Kidney (tissue), 14 donors: ENCODE results near the gene GLCCI1. TPM values are rescaled to one million over a fixed set of nuclear protein-coding genes. Genes with fewer than 3 reads are reported as not detected.

ENCODE experiments used
- DNase-seq, 5 donors: peaks; one replicate each; pipeline ENCODE4 v3.0.0-alpha.2; 2013 to 2020
- FAIRE-seq: peaks from 2 replicates; lab custom pipeline; 2012; peaks lifted over from hg19 to GRCh38; lab: Jason Lieb, UNC
- H3K27ac ChIP-seq, 2 donors: one replicate each; pipeline ENCODE4 v1.7.0; 2013; ENCODE audit warnings: low read depth in 2 of 2, low read length in 2 of 2, inconsistent platforms in 1 of 2
- H3K27me3 ChIP-seq: one replicate; pipeline ENCODE4 v1.7.1; 2013; ENCODE audit warnings: low read length, inconsistent platforms; ENCODE audit not compliant: control insufficient read depth, insufficient read depth
- H3K36me3 ChIP-seq, 3 donors: one replicate each; pipeline versions ENCODE4 v1.7.0 to v1.7.1; 2013; ENCODE audit warnings: low read length in 3 of 3, control low read depth in 1 of 3, inconsistent platforms in 1 of 3; ENCODE audit not compliant: insufficient read depth in 3 of 3, control insufficient read depth in 2 of 3
- H3K4me1 ChIP-seq, 3 donors: one replicate each; pipeline versions ENCODE4 v1.7.0 to v1.7.1; 2013; ENCODE audit warnings: low read length in 3 of 3, inconsistent platforms in 1 of 3, low read depth in 1 of 3; ENCODE audit not compliant: control insufficient read depth in 2 of 3, insufficient read depth in 2 of 3
- H3K4me3 ChIP-seq, 3 donors: one replicate each; pipeline versions ENCODE4 v1.7.0 to v1.8.1; 2013; ENCODE audit warnings: low read length in 3 of 3, control low read depth in 1 of 3, inconsistent platforms in 1 of 3
- H3K9ac ChIP-seq, 3 donors: one replicate each; pipeline versions ENCODE4 v1.7.0 to v1.7.1; 2013; ENCODE audit warnings: low read length in 3 of 3, control low read depth in 1 of 3, inconsistent platforms in 1 of 3
- H3K9me3 ChIP-seq, 3 donors: one replicate each; pipeline versions ENCODE4 v1.7.0 to v1.7.1; 2013; ENCODE audit warnings: low read length in 3 of 3, control low read depth in 1 of 3, inconsistent platforms in 1 of 3; ENCODE audit not compliant: control insufficient read depth in 2 of 3, insufficient read depth in 1 of 3
- CTCF ChIP-seq: IDR thresholded peaks from 3 replicates; pipeline ENCODE4 v1.5.1; 2012; ENCODE audit warnings: mild to moderate bottlenecking, moderate library complexity, borderline replicate concordance; ENCODE audit not compliant: insufficient read depth; ENCODE audit errors: extremely low read depth
- intact Hi-C: fragments of 100-400 bp; cut with DNase I; formaldehyde crosslinking; loops from one replicate; pipeline ENCODE4 v1.11.1; 2022
- polyA plus RNA-seq: library from polyadenylated mRNA; stranded (reverse); fragments of 350-450 nt; fragmentation: Illumina TruSeq; extraction: RNeasy Lipid Tissue Mini Kit (QIAGEN cat#74804); gene quantifications from one replicate; pipeline ENCODE4 v1.2.3, GENCODE V29; 2014; ENCODE audit warnings: low read depth, low replicate concordance; ENCODE audit not compliant: insufficient read depth
- total RNA-seq: library from RNA; stranded (reverse); fragmentation: NEBNext Ultra II Directional; extraction: Animal tissue kit (Norgen Biotek cat#: 25700); gene quantifications from one replicate; pipeline ENCODE4 v1.2.1, GENCODE V29; 2021
- donor health status: control.
- donor health status: control.
- donor health status: control.
- donor health status: control.
- donor health status: control.
- donor health status: DM: yes; HTN: yes; CAD: no.
- donor health status: Normal renal cell carcinoma (clear cell type).

The GLCCI1 gene
- total and polyA plus RNA-seq, 2 donors from 2014 or later: 3.0 to 25.2 TPM

GRCh38 chr7:8114175-8114574, 145.6 kb downstream of the GLCCI1 start:
- Histone ChIP-seq H3K27ac (no peak overlapping the region), H3K4me1 (peaks cover 0 to 4% (median 0%) of the 10 kb centered on the region in 3 donors), H3K4me3 (no peak overlapping the region), H3K36me3 (no peaks in the 10 kb centered on the region), H3K27me3 (no peaks in the 10 kb centered on the region), H3K9ac (no peak overlapping the region), H3K9me3 (no peaks in the 10 kb centered on the region)
- DNase-seq (no peak), FAIRE-seq (no peak)
- intact Hi-C loops: no loop called here
- TF ChIP-seq CTCF: no peak

GRCh38 chr7:8115547-8116402, 147.2 kb downstream of the GLCCI1 start:
- H3K4me3 ChIP-seq: no peak overlapping the region
- H3K36me3 ChIP-seq: no peaks in the 10 kb centered on the region
- TF ChIP-seq CTCF: no peak
- H3K9ac ChIP-seq: no peak overlapping the region
- DNase-seq (no peak), FAIRE-seq (no peak)
- no peaks in the 10 kb centered on the region for H3K27me3 ChIP-seq
- no peaks in the 10 kb centered on the region for H3K9me3 ChIP-seq
- intact Hi-C loops: no loop called here
- H3K4me1 ChIP-seq: peaks cover 0 to 4% (median 0%) of the 10 kb centered on the region in 3 donors
- H3K27ac ChIP-seq: no peak overlapping the region

- Histone ChIP-seq H3K9me3 (no peaks in the 10 kb centered on the region), H3K4me3 (no peak overlapping the region), H3K9ac (no peak overlapping the region), H3K4me1 (no peaks in the 10 kb centered on the region), H3K27me3 (no peaks in the 10 kb centered on the region), H3K27ac (no peak overlapping the region), H3K36me3 (peaks cover 0 to 2% (median 0%) of the 10 kb centered on the region in 3 donors)
- FAIRE-seq (no peak), DNase-seq (no peak)
- intact Hi-C loops: no loop called here
- no peak for TF ChIP-seq CTCF
These were observed 148.6 kb downstream of the GLCCI1 start for GRCh38 chr7:8117195-8117594.
